ENCODE results near the gene SDK1.

SDK1 gene

GRCh38 chr7:3712841-3713240 is 411.8 kb downstream of the SDK1 start:
- no peak overlapping the region for H3K4me3 ChIP-seq (ENCODE audit: low read depth, low read length)
- no peak for DNase-seq (ENCODE audit: low read depth)
- TF ChIP-seq, protein P1, sequence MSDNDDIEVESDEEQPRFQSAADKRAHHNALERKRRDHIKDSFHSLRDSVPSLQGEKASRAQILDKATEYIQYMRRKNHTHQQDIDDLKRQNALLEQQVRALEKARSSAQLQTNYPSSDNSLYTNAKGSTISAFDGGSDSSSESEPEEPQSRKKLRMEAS (IDR thresholded peaks at IDR 0.05; ENCODE audit: low read depth, low read length) = no peak
- TF ChIP-seq, protein P2, sequence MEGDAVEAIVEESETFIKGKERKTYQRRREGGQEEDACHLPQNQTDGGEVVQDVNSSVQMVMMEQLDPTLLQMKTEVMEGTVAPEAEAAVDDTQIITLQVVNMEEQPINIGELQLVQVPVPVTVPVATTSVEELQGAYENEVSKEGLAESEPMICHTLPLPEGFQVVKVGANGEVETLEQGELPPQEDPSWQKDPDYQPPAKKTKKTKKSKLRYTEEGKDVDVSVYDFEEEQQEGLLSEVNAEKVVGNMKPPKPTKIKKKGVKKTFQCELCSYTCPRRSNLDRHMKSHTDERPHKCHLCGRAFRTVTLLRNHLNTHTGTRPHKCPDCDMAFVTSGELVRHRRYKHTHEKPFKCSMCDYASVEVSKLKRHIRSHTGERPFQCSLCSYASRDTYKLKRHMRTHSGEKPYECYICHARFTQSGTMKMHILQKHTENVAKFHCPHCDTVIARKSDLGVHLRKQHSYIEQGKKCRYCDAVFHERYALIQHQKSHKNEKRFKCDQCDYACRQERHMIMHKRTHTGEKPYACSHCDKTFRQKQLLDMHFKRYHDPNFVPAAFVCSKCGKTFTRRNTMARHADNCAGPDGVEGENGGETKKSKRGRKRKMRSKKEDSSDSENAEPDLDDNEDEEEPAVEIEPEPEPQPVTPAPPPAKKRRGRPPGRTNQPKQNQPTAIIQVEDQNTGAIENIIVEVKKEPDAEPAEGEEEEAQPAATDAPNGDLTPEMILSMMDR (IDR thresholded peaks at IDR 0.05; ENCODE audit: low read depth, low read length) = no peak
- TF ChIP-seq POLR2A (IDR thresholded peaks at IDR 0.05; ENCODE audit: extremely low read depth, insufficient read length) (no peak), MYC (IDR thresholded peaks at IDR 0.05; ENCODE audit: low read depth, low read length) (no peak)

- TF ChIP-seq, protein P1 (IDR thresholded peaks at IDR 0.05; ENCODE audit: low read depth, low read length) = no peak
- no peak for TF ChIP-seq POLR2A (IDR thresholded peaks at IDR 0.05; ENCODE audit: extremely low read depth, insufficient read length)
- TF ChIP-seq, protein P2 (IDR thresholded peaks at IDR 0.05; ENCODE audit: low read depth, low read length) = no peak
- TF ChIP-seq MYC (IDR thresholded peaks at IDR 0.05; ENCODE audit: low read depth, low read length) = no peak
- H3K4me3 ChIP-seq (ENCODE audit: low read depth, low read length) = no peak overlapping the region
- DNase-seq (ENCODE audit: low read depth) = no peak
These were observed 420.4 kb downstream of the SDK1 start for GRCh38 chr7:3721422-3721821.

- TF ChIP-seq, protein P2 (IDR thresholded peaks at IDR 0.05; ENCODE audit: low read depth, low read length) = peak; percentile 17
- TF ChIP-seq MYC (IDR thresholded peaks at IDR 0.05; ENCODE audit: low read depth, low read length) = no peak
- H3K4me3 ChIP-seq (ENCODE audit: low read depth, low read length) = no peak overlapping the region
- peak; percentile 18 for DNase-seq (ENCODE audit: low read depth)
These were observed 421.4 kb downstream of the SDK1 start for GRCh38 chr7:3722396-3722922.

DNA sequence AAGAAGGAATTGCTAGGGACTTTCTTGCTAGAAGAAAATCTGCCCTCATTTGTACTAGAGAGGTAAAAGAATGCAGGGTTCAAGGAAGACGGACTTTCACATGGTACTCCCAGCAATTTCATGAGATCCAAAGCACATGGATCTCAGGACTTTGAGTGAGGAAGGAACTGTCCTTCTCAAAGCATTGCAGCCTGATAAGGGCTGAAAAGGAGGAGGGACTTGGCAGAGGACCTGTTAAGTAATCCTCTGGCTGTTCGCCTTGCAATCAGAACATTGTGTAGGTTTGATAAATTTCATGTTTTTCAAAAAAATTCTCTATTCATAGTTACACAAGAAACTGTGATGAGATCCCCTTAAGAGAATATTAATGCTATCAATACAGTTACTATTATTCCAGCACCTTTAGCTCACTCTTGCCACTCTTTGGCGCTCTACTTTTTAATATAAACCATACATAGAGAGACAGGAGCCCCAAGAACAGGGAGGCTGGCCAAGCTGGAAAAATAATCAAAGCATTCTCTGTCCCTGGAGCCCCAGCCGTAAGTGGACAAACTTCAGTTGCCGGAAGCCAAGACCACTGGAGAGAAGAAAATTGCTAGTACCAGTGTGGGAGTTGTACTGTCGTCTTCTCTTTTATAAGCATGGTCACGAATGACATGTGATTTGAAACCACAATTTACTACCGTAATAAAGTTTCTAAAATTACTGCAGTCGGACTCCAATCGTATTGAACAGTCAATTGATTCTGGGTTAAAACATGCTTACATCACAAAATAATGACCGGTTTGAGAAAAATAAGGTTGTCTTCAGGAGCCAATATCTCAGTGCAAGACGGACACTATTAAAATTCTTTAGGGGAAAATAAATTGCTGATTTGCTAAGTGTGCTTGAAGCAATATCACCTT is 424.4 kb downstream of the SDK1 start:
- no peak overlapping the region for H3K4me3 ChIP-seq (ENCODE audit: low read depth, low read length)
- no peak for DNase-seq (ENCODE audit: low read depth)
- TF ChIP-seq MYC (IDR thresholded peaks at IDR 0.05; ENCODE audit: low read depth, low read length) = no peak
- TF ChIP-seq, protein P2 (IDR thresholded peaks at IDR 0.05; ENCODE audit: low read depth, low read length) = no peak
- TF ChIP-seq, protein P1 (IDR thresholded peaks at IDR 0.05; ENCODE audit: low read depth, low read length) = no peak
- no peak for TF ChIP-seq POLR2A (IDR thresholded peaks at IDR 0.05; ENCODE audit: extremely low read depth, insufficient read length)

GRCh38 chr7:3730276-3730675 is 429.2 kb downstream of the SDK1 start:
- TF ChIP-seq POLR2A (IDR thresholded peaks at IDR 0.05; ENCODE audit: extremely low read depth, insufficient read length) (no peak), MYC (IDR thresholded peaks at IDR 0.05; ENCODE audit: low read depth, low read length) (no peak)
- TF ChIP-seq, protein P2 (IDR thresholded peaks at IDR 0.05; ENCODE audit: low read depth, low read length) = no peak
- TF ChIP-seq, protein P1 (IDR thresholded peaks at IDR 0.05; ENCODE audit: low read depth, low read length) = no peak
- no peak overlapping the region for H3K4me3 ChIP-seq (ENCODE audit: low read depth, low read length)
- no peak for DNase-seq (ENCODE audit: low read depth)

Measured in NB4 (cell line).